HG03025 (cell line): ENCODE measurements around the gene EIF4B.

Source experiments
- ATAC-seq: cut with Tn5 transposase; IDR thresholded peaks from one replicate; pipeline ENCODE4 v1.9.1; 2021; ENCODE audit warnings: mild to moderate bottlenecking, moderate library complexity; ENCODE audit not compliant: unreplicated experiment, low FRiP score

Gene EIF4B

DNA sequence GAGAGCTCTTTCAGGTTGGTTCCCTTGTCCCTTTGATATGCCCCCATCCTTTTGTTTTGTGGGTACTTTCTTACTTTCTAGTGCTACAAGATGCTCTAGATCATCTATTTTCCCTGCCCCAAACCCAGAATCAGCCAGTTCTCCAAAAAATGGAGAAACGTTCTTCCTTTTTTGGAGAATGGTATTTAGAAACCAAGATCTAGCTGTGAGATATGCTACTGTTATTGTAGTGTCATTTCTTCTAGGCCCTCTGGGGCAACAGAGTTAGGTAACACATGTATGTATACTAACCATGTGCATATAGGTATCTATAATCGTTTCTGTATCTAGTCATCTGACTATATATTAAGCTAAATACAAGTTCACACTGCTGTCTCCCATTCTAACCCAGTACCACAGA, 84.3 kb downstream of the EIF4B start:
- no peak for ATAC-seq

DNA sequence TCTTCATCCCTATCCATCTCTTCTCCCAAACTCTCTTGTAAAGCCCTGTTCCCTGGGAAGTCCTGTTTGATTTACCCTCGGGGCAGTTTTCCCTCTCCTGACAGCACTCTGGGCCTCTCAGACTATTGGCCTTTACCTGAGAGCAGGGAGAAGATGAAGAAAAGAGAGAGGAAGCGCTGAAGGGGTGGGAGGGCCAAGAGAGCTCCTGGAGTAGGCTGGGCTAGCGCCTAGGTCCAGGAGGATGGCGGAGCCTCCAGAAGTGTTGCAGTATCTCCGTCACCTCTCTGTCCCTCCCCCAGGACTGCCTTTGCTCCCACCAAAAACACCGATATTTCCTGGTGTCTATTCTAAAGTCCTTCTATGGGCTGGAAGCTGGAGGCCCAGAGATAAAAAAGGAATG, 85.5 kb downstream of the EIF4B start:
- no peak for ATAC-seq
